Fibroblast of villous mesenchyme (primary cell): ENCODE data around the gene CUBN. TPM values are rescaled to one million over a fixed set of nuclear protein-coding genes. Genes with fewer than 3 reads are reported as not detected.

Source experiments
- DNase-seq: peaks from one replicate; pipeline ENCODE4 v3.0.0-alpha.2; 2010; ENCODE audit warnings: low read depth
- H3K4me3 ChIP-seq: 2 replicates; pipeline ENCODE4 v1.5.1; 2011; ENCODE audit warnings: low read depth, mild to moderate bottlenecking, low read length
- CTCF ChIP-seq: IDR thresholded peaks from 2 replicates; pipeline ENCODE4 v1.5.1; 2012; ENCODE audit warnings: low read depth, mild to moderate bottlenecking, low read length; ENCODE audit not compliant: insufficient read depth
- total RNA-seq: library from RNA; depleted of rRNA; stranded (reverse); fragments of >200 nt; gene quantifications from 2 replicates; pipeline ENCODE4 v1.2.3, GENCODE V29; 2012

Gene CUBN
- total RNA-seq, 1 donor, result 0.86 TPM

GRCh38 chr10:17068953-17069352 lies 60.7 kb downstream of the CUBN start:
- no peak for DNase-seq
- H3K4me3 ChIP-seq, result no peak overlapping the region
- TF ChIP-seq CTCF, result no peak

GRCh38 chr10:17067376-17068264 lies 62.0 kb downstream of the CUBN start:
- no peak overlapping the region for H3K4me3 ChIP-seq
- TF ChIP-seq CTCF, result no peak
- DNase-seq, result peak; percentile 15

- H3K4me3 ChIP-seq, result no peak overlapping the region
- no peak for DNase-seq
- no peak for TF ChIP-seq CTCF
Observed at GRCh38 chr10:17066807-17067206, 62.8 kb downstream of the CUBN start.

- TF ChIP-seq CTCF, result no peak
- no peak for DNase-seq
- H3K4me3 ChIP-seq, result no peak overlapping the region
Observed at GRCh38 chr10:17066000-17066399, 63.6 kb downstream of the CUBN start.

GRCh38 chr10:17065273-17065672 lies 64.3 kb downstream of the CUBN start:
- no peak overlapping the region for H3K4me3 ChIP-seq
- no peak for TF ChIP-seq CTCF
- DNase-seq, result no peak

- no peak overlapping the region for H3K4me3 ChIP-seq
- no peak for TF ChIP-seq CTCF
- peak; percentile 18 for DNase-seq
Observed at GRCh38 chr10:17064435-17064834, 65.2 kb downstream of the CUBN start.
